ENCODE data around the gene FSHR. TPM values are rescaled to one million over a fixed set of nuclear protein-coding genes. Genes with fewer than 3 reads are reported as not detected.

FSHR gene
- total RNA-seq, 4 donors from 2014 or later: not detected

GRCh38 chr2:49152824-49153223, 1.5 kb downstream of the FSHR start:
- DNase-seq (ENCODE audit: low spot score in 2 of 2): no peak
- H3K9me3 ChIP-seq: no peaks in the 10 kb centered on the region
- no peak for TF ChIP-seq POLR2A (IDR thresholded peaks at IDR 0.05)
- no peak for TF ChIP-seq EP300 (IDR thresholded peaks at IDR 0.05)
- no peak for TF ChIP-seq POLR2AphosphoS5 (IDR thresholded peaks at IDR 0.05)
- TF ChIP-seq CTCF (IDR thresholded peaks at IDR 0.05): no peak
- no peak overlapping the region for H3K27ac ChIP-seq
- H3K4me3 ChIP-seq: no peak overlapping the region
- H3K36me3 ChIP-seq: no peaks in the 10 kb centered on the region
- H3K4me1 ChIP-seq: no peaks in the 10 kb centered on the region
- no peaks in the 10 kb centered on the region for H3K27me3 ChIP-seq

- Histone ChIP-seq H3K27me3 (no peaks in the 10 kb centered on the region), H3K27ac (no peak overlapping the region), H3K4me1 (no peaks in the 10 kb centered on the region), H3K36me3 (no peaks in the 10 kb centered on the region), H3K4me3 (no peak overlapping the region), H3K9me3 (no peaks in the 10 kb centered on the region)
- TF ChIP-seq POLR2A (IDR thresholded peaks at IDR 0.05) (no peak), EP300 (IDR thresholded peaks at IDR 0.05) (no peak), POLR2AphosphoS5 (IDR thresholded peaks at IDR 0.05) (no peak), CTCF (IDR thresholded peaks at IDR 0.05) (no peak)
- WGBS: 51% methylated on average over 3 of the region's 3 CpGs
- no peak for DNase-seq (ENCODE audit: low spot score in 2 of 2)
Observed at GRCh38 chr2:49146401-49146800, 7.9 kb downstream of the FSHR start.

GRCh38 chr2:49131801-49132200, 22.5 kb downstream of the FSHR start:
- H3K27ac ChIP-seq: no peak overlapping the region
- no peaks in the 10 kb centered on the region for H3K27me3 ChIP-seq
- no peak overlapping the region for H3K4me3 ChIP-seq
- WGBS: 80% methylated on average over 1 of the region's 1 CpG
- H3K9me3 ChIP-seq: peaks cover 8% of the 10 kb centered on the region
- TF ChIP-seq POLR2A (IDR thresholded peaks at IDR 0.05) (no peak), POLR2AphosphoS5 (IDR thresholded peaks at IDR 0.05) (no peak), CTCF (IDR thresholded peaks at IDR 0.05) (no peak), EP300 (IDR thresholded peaks at IDR 0.05) (no peak)
- H3K36me3 ChIP-seq: no peaks in the 10 kb centered on the region
- H3K4me1 ChIP-seq: no peaks in the 10 kb centered on the region
- no peak for DNase-seq (ENCODE audit: low spot score in 2 of 2)

DNA sequence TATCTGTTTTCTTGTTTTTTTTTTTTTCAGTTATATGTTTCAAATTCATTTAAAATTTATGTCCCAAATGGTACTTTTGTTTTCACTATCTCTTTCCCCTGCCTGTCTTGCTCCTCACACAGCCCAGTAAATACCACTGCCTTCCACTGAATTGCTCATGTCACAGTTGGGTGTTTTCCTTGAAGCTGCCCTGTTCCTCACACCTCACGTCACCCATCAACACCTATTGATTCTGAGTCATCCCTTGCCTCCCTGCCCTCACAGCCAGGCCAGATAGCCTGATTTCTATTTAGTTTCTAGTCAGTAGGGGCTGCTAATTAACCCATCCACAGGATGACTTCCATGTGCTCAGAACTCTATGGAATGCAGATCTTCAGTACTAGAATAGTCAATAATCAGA, 25.3 kb downstream of the FSHR start:
- H3K4me3 ChIP-seq: no peak overlapping the region
- no peak for DNase-seq (ENCODE audit: low spot score in 2 of 2)
- TF ChIP-seq EP300 (IDR thresholded peaks at IDR 0.05) (no peak), POLR2A (IDR thresholded peaks at IDR 0.05) (no peak)
- H3K9me3 ChIP-seq: peaks cover 8% of the 10 kb centered on the region
- H3K27ac ChIP-seq: no peak overlapping the region
- no peaks in the 10 kb centered on the region for H3K27me3 ChIP-seq
- no peaks in the 10 kb centered on the region for H3K36me3 ChIP-seq
- no peaks in the 10 kb centered on the region for H3K4me1 ChIP-seq
- WGBS: 80% methylated on average over 1 of the region's 1 CpG

- 0% methylated on average over 1 of the region's 1 CpG for WGBS
- TF ChIP-seq POLR2AphosphoS5 (IDR thresholded peaks at IDR 0.05) (no peak), CTCF (IDR thresholded peaks at IDR 0.05) (no peak), POLR2A (IDR thresholded peaks at IDR 0.05) (no peak), EP300 (IDR thresholded peaks at IDR 0.05) (no peak)
- Histone ChIP-seq H3K27me3 (no peaks in the 10 kb centered on the region), H3K4me1 (no peaks in the 10 kb centered on the region), H3K4me3 (no peak overlapping the region), H3K36me3 (no peaks in the 10 kb centered on the region), H3K9me3 (no peaks in the 10 kb centered on the region), H3K27ac (no peak overlapping the region)
- DNase-seq (ENCODE audit: low spot score in 2 of 2): no peak
Observed at GRCh38 chr2:49123600-49123999, 30.7 kb downstream of the FSHR start.

- Histone ChIP-seq H3K4me1 (no peaks in the 10 kb centered on the region), H3K27me3 (no peaks in the 10 kb centered on the region), H3K27ac (no peak overlapping the region), H3K9me3 (no peaks in the 10 kb centered on the region), H3K36me3 (no peaks in the 10 kb centered on the region), H3K4me3 (no peak overlapping the region)
- 65% methylated on average over 4 of the region's 4 CpGs for WGBS
- no peak for TF ChIP-seq POLR2AphosphoS5 (IDR thresholded peaks at IDR 0.05)
- TF ChIP-seq EP300 (IDR thresholded peaks at IDR 0.05): no peak
- DNase-seq (ENCODE audit: low spot score in 2 of 2): no peak
Observed at GRCh38 chr2:49122107-49122506, 32.2 kb downstream of the FSHR start.
